IPS-18c (cell line): Measurements from ENCODE around the gene ERP27.

Experiments used
- H3K4me3 ChIP-seq: 2 replicates; pipeline ENCODE4 v1.7.0; 2013; ENCODE audit warnings: low read depth, mild to moderate bottlenecking, low read length, moderate library complexity; ENCODE audit not compliant: insufficient read depth
- H3K9me3 ChIP-seq: one replicate; pipeline ENCODE4 v1.6.1; 2013; ENCODE audit warnings: mild to moderate bottlenecking, low read length, moderate library complexity; ENCODE audit not compliant: control insufficient read depth, insufficient read depth

Gene ERP27

GRCh38 chr12:14923944-14924343, 14.4 kb downstream of the ERP27 start:
- no peaks in the 10 kb centered on the region for H3K9me3 ChIP-seq
- no peak overlapping the region for H3K4me3 ChIP-seq

- no peak overlapping the region for H3K4me3 ChIP-seq
- no peaks in the 10 kb centered on the region for H3K9me3 ChIP-seq
Measured at GRCh38 chr12:14921218-14921617, 17.1 kb downstream of the ERP27 start.

GRCh38 chr12:14920475-14921126, 17.7 kb downstream of the ERP27 start:
- Histone ChIP-seq H3K9me3 (no peaks in the 10 kb centered on the region), H3K4me3 (no peak overlapping the region)

GRCh38 chr12:14919455-14919854, 18.9 kb downstream of the ERP27 start:
- Histone ChIP-seq H3K9me3 (no peaks in the 10 kb centered on the region), H3K4me3 (no peak overlapping the region)

GRCh38 chr12:14915736-14916135, 22.6 kb downstream of the ERP27 start:
- H3K4me3 ChIP-seq: no peak overlapping the region
- H3K9me3 ChIP-seq: no peaks in the 10 kb centered on the region

- Histone ChIP-seq H3K4me3 (no peak overlapping the region), H3K9me3 (no peaks in the 10 kb centered on the region)
Measured at GRCh38 chr12:14913381-14913781, 25.0 kb downstream of the ERP27 start.

GRCh38 chr12:14911131-14911530, 27.2 kb downstream of the ERP27 start:
- Histone ChIP-seq H3K4me3 (no peak overlapping the region), H3K9me3 (no peaks in the 10 kb centered on the region)

- H3K4me3 ChIP-seq: no peak overlapping the region
- no peaks in the 10 kb centered on the region for H3K9me3 ChIP-seq
Measured at GRCh38 chr12:14910090-14910915, 28.0 kb downstream of the ERP27 start.

- Histone ChIP-seq H3K4me3 (no peak overlapping the region), H3K9me3 (no peaks in the 10 kb centered on the region)
Measured at GRCh38 chr12:14907953-14908352, 30.4 kb downstream of the ERP27 start.

GRCh38 chr12:14906114-14906513, 32.2 kb downstream of the ERP27 start:
- Histone ChIP-seq H3K4me3 (no peak overlapping the region), H3K9me3 (no peaks in the 10 kb centered on the region)

GRCh38 chr12:14905269-14906004, 32.9 kb downstream of the ERP27 start:
- no peak overlapping the region for H3K4me3 ChIP-seq
- no peaks in the 10 kb centered on the region for H3K9me3 ChIP-seq

- no peak overlapping the region for H3K4me3 ChIP-seq
- H3K9me3 ChIP-seq: no peaks in the 10 kb centered on the region
Measured at GRCh38 chr12:14904854-14905253, 33.5 kb downstream of the ERP27 start.

- H3K4me3 ChIP-seq: no peak overlapping the region
- no peaks in the 10 kb centered on the region for H3K9me3 ChIP-seq
Measured at GRCh38 chr12:14903386-14904098, 34.8 kb downstream of the ERP27 start.

GRCh38 chr12:14902465-14902864, 35.9 kb downstream of the ERP27 start:
- Histone ChIP-seq H3K9me3 (no peaks in the 10 kb centered on the region), H3K4me3 (no peak overlapping the region)

- Histone ChIP-seq H3K9me3 (no peaks in the 10 kb centered on the region), H3K4me3 (no peak overlapping the region)
Measured at GRCh38 chr12:14901228-14901562, 37.1 kb downstream of the ERP27 start.

- H3K9me3 ChIP-seq: no peaks in the 10 kb centered on the region
- no peak overlapping the region for H3K4me3 ChIP-seq
Measured at GRCh38 chr12:14900521-14901227, 37.7 kb downstream of the ERP27 start.
